ENCODE measurements around the gene TMEM191C. TPM values are rescaled to one million over a fixed set of nuclear protein-coding genes. Genes with fewer than 3 reads are reported as not detected.
"Not testable (repeated sequence)": the region's sequence is repeated elsewhere in the genome, so short reads cannot be mapped to it uniquely, and the experiment has no call there.

The TMEM191C gene
- total RNA-seq, 6 experiments from 2014 or later: 0.38 to 1.6 (median 0.56) TPM

GRCh38 chr22:21442646-21443045 is 24.5 kb upstream of the TMEM191C start:
- not testable (repeated sequence) for H3K4me3 Mint-ChIP-seq; DNase-seq; H3K27me3 Mint-ChIP-seq (ENCODE audit: insufficient read depth); H3K27ac Mint-ChIP-seq; H3K4me1 Mint-ChIP-seq (ENCODE audit: low read depth); H3K36me3 Mint-ChIP-seq (ENCODE audit: low read depth); H3K9me3 Mint-ChIP-seq

GRCh38 chr22:21443057-21443734 is 24.0 kb upstream of the TMEM191C start:
- Mint-ChIP-seq H3K4me3 (no peak overlapping the region), H3K4me1 (ENCODE audit: low read depth) (no peaks in the 10 kb centered on the region), H3K9me3 (no peaks in the 10 kb centered on the region), H3K27me3 (ENCODE audit: insufficient read depth) (no peaks in the 10 kb centered on the region), H3K27ac (no peak overlapping the region), H3K36me3 (ENCODE audit: low read depth) (no peaks in the 10 kb centered on the region)
- TF ChIP-seq CTCF (IDR thresholded peaks at IDR 0.05): no peak
- DNase-seq: no peak

GRCh38 chr22:21443735-21444421 is 23.3 kb upstream of the TMEM191C start:
- no peak overlapping the region for H3K27ac Mint-ChIP-seq
- no peaks in the 10 kb centered on the region for H3K4me1 Mint-ChIP-seq (ENCODE audit: low read depth)

GRCh38 chr22:21444701-21445436 is 22.3 kb upstream of the TMEM191C start:
- no peaks in the 10 kb centered on the region for H3K27me3 Mint-ChIP-seq (ENCODE audit: insufficient read depth)
- no peak for TF ChIP-seq CTCF (IDR thresholded peaks at IDR 0.05)
- H3K4me3 Mint-ChIP-seq: no peak overlapping the region
- H3K4me1 Mint-ChIP-seq (ENCODE audit: low read depth): no peaks in the 10 kb centered on the region
- no peaks in the 10 kb centered on the region for H3K9me3 Mint-ChIP-seq
- DNase-seq: no peak
- no peak overlapping the region for H3K27ac Mint-ChIP-seq
- no peaks in the 10 kb centered on the region for H3K36me3 Mint-ChIP-seq (ENCODE audit: low read depth)

More at GRCh38 chr22:21443735-21444421, 23.3 kb upstream of the TMEM191C start:
- Mint-ChIP-seq H3K4me3 (no peak overlapping the region), H3K36me3 (ENCODE audit: low read depth) (no peaks in the 10 kb centered on the region), H3K9me3 (no peaks in the 10 kb centered on the region), H3K27me3 (ENCODE audit: insufficient read depth) (no peaks in the 10 kb centered on the region)
- no peak for TF ChIP-seq CTCF (IDR thresholded peaks at IDR 0.05)
- DNase-seq: no peak

- DNase-seq: no peak
- Mint-ChIP-seq H3K9me3 (no peaks in the 10 kb centered on the region), H3K27ac (no peak overlapping the region), H3K36me3 (ENCODE audit: low read depth) (no peaks in the 10 kb centered on the region), H3K27me3 (ENCODE audit: insufficient read depth) (no peaks in the 10 kb centered on the region), H3K4me1 (ENCODE audit: low read depth) (no peaks in the 10 kb centered on the region), H3K4me3 (no peak overlapping the region)
- TF ChIP-seq CTCF (IDR thresholded peaks at IDR 0.05): no peak
Measured at GRCh38 chr22:21445437-21446127, 21.6 kb upstream of the TMEM191C start.

Measured in HFFc6 (cell line).